Smooth muscle cell (in vitro differentiated cells): ENCODE data around the gene SH3RF3. TPM values are rescaled to one million over a fixed set of nuclear protein-coding genes. Genes with fewer than 3 reads are reported as not detected.
"Not testable (repeated sequence)": the region's sequence is repeated elsewhere in the genome, so short reads cannot be mapped to it uniquely, and the experiment has no call there.

Source experiments
- DNase-seq: peaks from one replicate; lab custom pipeline; 2025; ENCODE audit not compliant: unreplicated experiment; lab: John Stamatoyannopoulos, UW
- H2AFZ ChIP-seq: fragments of 200-600 bp; sonication (generic); 2 replicates; pipeline ENCODE4 v1.6.0; 2016; ENCODE audit warnings: antibody characterized with exemption, low read depth, mild to moderate bottlenecking
- H3F3A ChIP-seq: fragments of 200-600 bp; sonication (generic); 2 replicates; pipeline ENCODE4 v1.6.0; 2017; ENCODE audit warnings: antibody characterized with exemption, low read depth
- H3K27ac ChIP-seq: fragments of 200-600 bp; sonication (generic); 2 replicates; pipeline ENCODE4 v1.5.1; 2016; ENCODE audit warnings: low read depth, mild to moderate bottlenecking
- H3K27me3 ChIP-seq: fragments of 200-600 bp; sonication (generic); 2 replicates; pipeline ENCODE4 v1.6.1; 2016; ENCODE audit warnings: low read depth, mild to moderate bottlenecking
- H3K36me3 ChIP-seq: fragments of 200-600 bp; sonication (generic); 2 replicates; pipeline ENCODE4 v1.5.1; 2016; ENCODE audit warnings: low read depth
- H3K4me1 ChIP-seq: fragments of 200-600 bp; sonication (generic); 2 replicates; pipeline ENCODE4 v1.5.1; 2016; ENCODE audit warnings: low read depth
- H3K4me2 ChIP-seq: fragments of 200-600 bp; sonication (generic); 2 replicates; pipeline ENCODE4 v1.6.0; 2016; ENCODE audit warnings: mild to moderate bottlenecking
- H3K4me3 ChIP-seq: fragments of 200-600 bp; sonication (generic); 2 replicates; pipeline ENCODE4 v1.5.1; 2016; ENCODE audit warnings: mild to moderate bottlenecking
- H3K79me2 ChIP-seq: fragments of 200-600 bp; sonication (generic); 2 replicates; pipeline ENCODE4 v1.6.0; 2016; ENCODE audit warnings: low read depth, mild to moderate bottlenecking
- H3K9ac ChIP-seq: fragments of 200-600 bp; sonication (generic); 2 replicates; pipeline ENCODE4 v1.6.0; 2016; ENCODE audit warnings: low read depth
- H3K9me3 ChIP-seq: fragments of 200-600 bp; sonication (generic); replicated peaks from 2 replicates; pipeline ENCODE4 v1.5.1; 2016; ENCODE audit warnings: low read depth
- H4K20me1 ChIP-seq: fragments of 200-600 bp; sonication (generic); 2 replicates; pipeline ENCODE4 v1.6.0; 2016; ENCODE audit warnings: low read depth
- WGBS: methylation state at CpG from one replicate; pipeline ENCODE4 v1.1.7; 2016; ENCODE audit warnings: low lambda C conversion rate; 5-methylcytosine and 5-hydroxymethylcytosine counted together
- polyA plus RNA-seq: library from polyadenylated mRNA; unstranded; fragments of >200 nt; fragmentation: Nextera tagmentation; extraction: Ambion mirVana; gene quantifications from 2 replicates; pipeline ENCODE4 v1.2.1, GENCODE V29; 2016
- total RNA-seq: library from RNA; depleted of rRNA; stranded (reverse); fragments of >200 nt; gene quantifications from 2 replicates; pipeline ENCODE4 v1.2.3, GENCODE V29; 2014
- TF ChIP-seq, protein P1 (sequence below): fragments of 200-600 bp; sonication (generic); IDR thresholded peaks from 2 replicates; pipeline ENCODE4 v1.5.1; 2017; ENCODE audit warnings: borderline replicate concordance, mild to moderate bottlenecking, antibody characterized with exemption; ENCODE audit not compliant: insufficient read depth, poor library complexity, severe bottlenecking

The SH3RF3 gene
- total and polyA plus RNA-seq, 2 experiments from 2014 or later: 6.6 to 11.8 TPM

GRCh38 chr2:109105113-109105512 lies 23.9 kb upstream of the SH3RF3 start:
- Histone ChIP-seq H3K27ac (no peak overlapping the region), H3K9ac (no peak overlapping the region), H3K4me3 (no peak overlapping the region), H3K4me2 (no peak overlapping the region), H2AFZ (no peak overlapping the region), H3K27me3 (peaks cover 15% of the 10 kb centered on the region), H3K79me2 (no peaks in the 10 kb centered on the region), H3K36me3 (no peaks in the 10 kb centered on the region), H3F3A (no peaks in the 10 kb centered on the region), H4K20me1 (no peaks in the 10 kb centered on the region), H3K4me1 (no peaks in the 10 kb centered on the region), H3K9me3 (no peaks in the 10 kb centered on the region)
- no peak for DNase-seq
- TF ChIP-seq, protein P1, sequence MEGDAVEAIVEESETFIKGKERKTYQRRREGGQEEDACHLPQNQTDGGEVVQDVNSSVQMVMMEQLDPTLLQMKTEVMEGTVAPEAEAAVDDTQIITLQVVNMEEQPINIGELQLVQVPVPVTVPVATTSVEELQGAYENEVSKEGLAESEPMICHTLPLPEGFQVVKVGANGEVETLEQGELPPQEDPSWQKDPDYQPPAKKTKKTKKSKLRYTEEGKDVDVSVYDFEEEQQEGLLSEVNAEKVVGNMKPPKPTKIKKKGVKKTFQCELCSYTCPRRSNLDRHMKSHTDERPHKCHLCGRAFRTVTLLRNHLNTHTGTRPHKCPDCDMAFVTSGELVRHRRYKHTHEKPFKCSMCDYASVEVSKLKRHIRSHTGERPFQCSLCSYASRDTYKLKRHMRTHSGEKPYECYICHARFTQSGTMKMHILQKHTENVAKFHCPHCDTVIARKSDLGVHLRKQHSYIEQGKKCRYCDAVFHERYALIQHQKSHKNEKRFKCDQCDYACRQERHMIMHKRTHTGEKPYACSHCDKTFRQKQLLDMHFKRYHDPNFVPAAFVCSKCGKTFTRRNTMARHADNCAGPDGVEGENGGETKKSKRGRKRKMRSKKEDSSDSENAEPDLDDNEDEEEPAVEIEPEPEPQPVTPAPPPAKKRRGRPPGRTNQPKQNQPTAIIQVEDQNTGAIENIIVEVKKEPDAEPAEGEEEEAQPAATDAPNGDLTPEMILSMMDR: no peak
- 96% methylated on average over 5 of the region's 5 CpGs for WGBS

DNA sequence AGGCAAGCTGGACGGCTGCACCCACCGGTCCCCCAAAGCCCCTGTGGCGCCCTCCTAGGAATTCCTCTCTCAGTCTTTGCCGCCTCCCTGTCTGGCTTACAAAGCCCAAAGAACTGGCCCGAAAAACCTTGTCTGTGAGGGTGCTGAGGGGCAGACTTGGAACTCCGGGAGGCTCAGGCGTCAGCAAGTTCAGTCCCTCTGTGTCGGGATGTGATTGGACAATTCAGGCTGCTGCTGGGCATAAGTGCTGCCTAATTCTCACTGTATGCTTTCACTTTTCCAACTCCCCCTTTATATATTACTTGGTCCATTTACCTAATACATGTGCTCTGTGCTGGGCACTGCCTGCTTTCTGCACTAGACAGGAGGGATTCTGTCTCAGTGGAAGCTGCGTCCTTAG lies 20.3 kb upstream of the SH3RF3 start:
- Histone ChIP-seq H3K27ac (no peak overlapping the region), H4K20me1 (no peaks in the 10 kb centered on the region), H3K4me1 (no peaks in the 10 kb centered on the region), H3K27me3 (no peaks in the 10 kb centered on the region), H3F3A (no peaks in the 10 kb centered on the region), H3K79me2 (no peaks in the 10 kb centered on the region), H3K9ac (no peak overlapping the region), H3K36me3 (no peaks in the 10 kb centered on the region), H3K4me2 (no peak overlapping the region), H2AFZ (no peak overlapping the region), H3K4me3 (no peak overlapping the region), H3K9me3 (no peaks in the 10 kb centered on the region)
- TF ChIP-seq, protein P1: no peak
- 93% methylated on average over 9 of the region's 9 CpGs for WGBS
- no peak for DNase-seq

DNA sequence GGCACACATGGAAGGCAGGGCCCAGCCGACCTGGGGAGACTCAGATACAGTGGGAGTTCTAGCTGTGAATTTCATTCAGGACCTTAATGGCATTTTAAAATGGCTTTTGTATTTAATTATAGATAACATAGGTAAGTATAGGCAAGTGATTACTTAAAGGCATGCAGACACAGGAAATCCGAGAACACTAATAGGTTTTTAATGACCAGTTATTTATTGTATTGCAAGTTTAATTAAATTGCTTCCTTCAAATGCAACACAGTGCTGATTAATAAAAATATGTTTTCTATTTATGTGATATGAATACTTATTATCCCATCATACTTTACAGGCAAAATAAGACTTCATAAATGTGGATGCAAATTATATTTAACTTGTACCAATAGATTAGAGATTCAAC lies 19.7 kb upstream of the SH3RF3 start:
- 78% methylated on average over 2 of the region's 2 CpGs for WGBS
- Histone ChIP-seq H3K79me2 (no peaks in the 10 kb centered on the region), H4K20me1 (no peaks in the 10 kb centered on the region), H3K4me1 (no peaks in the 10 kb centered on the region), H3K9ac (no peak overlapping the region), H3K9me3 (no peaks in the 10 kb centered on the region), H3K4me3 (no peak overlapping the region), H3K4me2 (no peak overlapping the region), H3K27ac (no peak overlapping the region), H3K27me3 (no peaks in the 10 kb centered on the region), H3F3A (no peaks in the 10 kb centered on the region), H3K36me3 (no peaks in the 10 kb centered on the region), H2AFZ (no peak overlapping the region)
- TF ChIP-seq, protein P1: no peak
- no peak for DNase-seq

DNA sequence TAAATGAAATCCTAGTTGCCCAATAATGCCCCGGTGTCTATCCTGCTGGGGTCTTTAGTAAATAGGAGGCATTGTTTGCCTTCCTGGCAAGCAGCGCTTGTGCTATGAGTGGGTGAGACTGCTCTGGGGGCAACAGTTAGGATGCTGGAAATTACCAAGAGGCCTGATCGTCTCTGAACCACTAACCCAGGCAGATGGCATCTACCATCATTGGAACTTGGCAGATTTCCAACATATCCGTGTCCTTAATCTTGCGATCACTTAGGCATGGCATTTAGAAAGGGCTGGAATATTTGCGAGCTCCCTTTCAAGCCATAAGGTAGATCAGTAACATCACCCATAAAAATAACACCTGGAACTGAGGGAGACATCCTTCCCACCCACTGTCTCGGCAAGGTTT lies 18.8 kb upstream of the SH3RF3 start:
- TF ChIP-seq, protein P1: no peak
- no peak overlapping the region for H3K9ac ChIP-seq
- no peaks in the 10 kb centered on the region for H4K20me1 ChIP-seq
- no peak for DNase-seq
- H3F3A ChIP-seq: no peaks in the 10 kb centered on the region
- H2AFZ ChIP-seq: no peak overlapping the region
- WGBS: 90% methylated on average over 7 of the region's 7 CpGs
- no peaks in the 10 kb centered on the region for H3K27me3 ChIP-seq
- H3K36me3 ChIP-seq: no peaks in the 10 kb centered on the region
- no peak overlapping the region for H3K4me3 ChIP-seq
- no peaks in the 10 kb centered on the region for H3K4me1 ChIP-seq
- H3K27ac ChIP-seq: no peak overlapping the region
- H3K4me2 ChIP-seq: no peak overlapping the region
- no peaks in the 10 kb centered on the region for H3K9me3 ChIP-seq
- no peaks in the 10 kb centered on the region for H3K79me2 ChIP-seq

- not testable (repeated sequence) for H3K27me3 ChIP-seq, H3K4me2 ChIP-seq, H3K79me2 ChIP-seq, H3K4me3 ChIP-seq, H4K20me1 ChIP-seq, DNase-seq, H3K9me3 ChIP-seq, H3K27ac ChIP-seq, H3K36me3 ChIP-seq, H3F3A ChIP-seq, H3K9ac ChIP-seq, H3K4me1 ChIP-seq, H2AFZ ChIP-seq
- 93% methylated on average over 9 of the region's 9 CpGs for WGBS
Observed at GRCh38 chr2:109117181-109117580, 11.8 kb upstream of the SH3RF3 start.
